ENCODE data around the gene SYT14. TPM values are rescaled to one million over a fixed set of nuclear protein-coding genes. Genes with fewer than 3 reads are reported as not detected.
A peak's percentile ranks its signal among the peaks of the same experiment; 100 is the strongest.

SYT14 gene
- total and polyA plus RNA-seq, 2 of the 4 experiments (the other 2 are of a cell fraction): 0.14 to 1.3 TPM

- H2BK5ac ChIP-seq (ENCODE audit: low read depth, low read length, poor library complexity, severe bottlenecking): no peak overlapping the region
Measured at GRCh38 chr1:210117198-210117597, 179.2 kb downstream of the SYT14 start.

More at GRCh38 chr1:210117198-210117597, 179.2 kb downstream of the SYT14 start:
- H3K27ac ChIP-seq (ENCODE audit: insufficient read depth, low read length): no peak overlapping the region
- H2AK5ac ChIP-seq (ENCODE audit: low read depth, low read length): no peak overlapping the region
- H3K36me3 ChIP-seq (ENCODE audit: control insufficient read depth, insufficient read depth, low read length): no peaks in the 10 kb centered on the region
- no peaks in the 10 kb centered on the region for H3K79me1 ChIP-seq (ENCODE audit: low read depth in 1 of 2, low read length in 2 of 2)
- BruUV-seq (replicated peaks): no TSS peak
- no peak overlapping the region for H3K9ac ChIP-seq (ENCODE audit: low read depth, low read length)
- peak; percentile 30; the same call in 1 of the 2 replicates for TF ChIP-seq MAFK (IDR thresholded peaks at IDR 0.05; ENCODE audit: low read depth, low read length)
- no peak for TF ChIP-seq FOS (IDR thresholded peaks at IDR 0.05; ENCODE audit: low read depth, low read length)
- no peak for TF ChIP-seq ELK1 (IDR thresholded peaks at IDR 0.05; ENCODE audit: borderline replicate concordance, low read depth, low read length)
- no peak overlapping the region for H4K5ac ChIP-seq (ENCODE audit: low read depth, low read length)
- intact Hi-C loops (cut with micrococcal nuclease): no loop called here
- dilution Hi-C loops (cut with HindIII; ENCODE audit: low sequenced_read_pairs, unreplicated experiment): no loop called here
- DNase-seq (no peak), ATAC-seq (ENCODE audit: low read depth) (no peak)
- ChIA-PET CTCF (interaction anchor here (0.6 kb wide), 1 partner anchor 1735 kb away, joined by 3 read pairs; no protein-coding TSS in a partner anchor), POLR2A (ENCODE audit: unreplicated experiment) (no interaction called here)
- no peak overlapping the region for H3K4me3 ChIP-seq (ENCODE audit: insufficient read depth, low read depth, low read length)
- no peak overlapping the region for H3K18ac ChIP-seq (ENCODE audit: low read depth, low read length)
- H4K91ac ChIP-seq (ENCODE audit: insufficient read depth, low read depth, low read length): no peak overlapping the region
- no peak overlapping the region for H3K4ac ChIP-seq (ENCODE audit: low read depth, low read length)
- no peak overlapping the region for H3K14ac ChIP-seq (replicated peaks; ENCODE audit: low read depth, low read length)
- in situ Hi-C loops (cut with MboI; ENCODE audit: low sequenced_read_pairs): no loop called here
- no peaks in the 10 kb centered on the region for H3K9me3 ChIP-seq (ENCODE audit: control insufficient read depth, insufficient read depth, low read length)
- no peaks in the 10 kb centered on the region for H3K27me3 ChIP-seq (ENCODE audit: control insufficient read depth, insufficient read depth, low read length)
- H2BK20ac ChIP-seq (ENCODE audit: low read depth, low read length): no peak overlapping the region
- no peak overlapping the region for H2BK120ac ChIP-seq (ENCODE audit: low read depth, low read length)
- H4K20me1 ChIP-seq (ENCODE audit: insufficient read depth, low read length): no peaks in the 10 kb centered on the region
- H2BK15ac ChIP-seq (ENCODE audit: low read depth, low read length): no peak overlapping the region
- no peak overlapping the region for H3K56ac ChIP-seq (ENCODE audit: extremely low read depth, insufficient read depth, low read length)
- H4K8ac ChIP-seq (ENCODE audit: low read depth in 2 of 2, low read length in 2 of 2): no peak overlapping the region
- no peak overlapping the region for H2AK9ac ChIP-seq (replicated peaks; ENCODE audit: low read depth, low read length, poor library complexity)
- no peak overlapping the region for H3K4me2 ChIP-seq (ENCODE audit: low read depth, low read length)
- H2AFZ ChIP-seq (replicated peaks; ENCODE audit: low read length, poor library complexity): no peak overlapping the region
- no peak overlapping the region for H3K23ac ChIP-seq (ENCODE audit: low read depth, low read length)
- no peaks in the 10 kb centered on the region for H3K4me1 ChIP-seq (ENCODE audit: control insufficient read depth, insufficient read depth, low read length)
- no peaks in the 10 kb centered on the region for H3K9me1 ChIP-seq (ENCODE audit: insufficient read depth, low read length)
